Common myeloid progenitor, CD34-positive (primary cell): ENCODE results near the gene UCP1. TPM values are rescaled to one million over a fixed set of nuclear protein-coding genes. Genes with fewer than 3 reads are reported as not detected.

Experiments
- CTCF ChIA-PET: fragments of 350-600 bp; sonication (Branson Sonifier 250); formaldehyde crosslinking; loops from one replicate; lab custom pipeline; 2021; ENCODE audit warnings: antibody characterized with exemption; lab: Charles Lee
- POLR2A ChIA-PET: fragments of 350-600 bp; sonication (Branson Sonifier 250); formaldehyde crosslinking; loops from one replicate; lab custom pipeline; 2021; ENCODE audit warnings: antibody characterized with exemption; lab: Charles Lee
- DNase-seq, 3 donors: peaks; one replicate each; pipeline versions ENCODE4 v3.0.0 to v3.0.0-alpha.2; 2013
- H3K27ac ChIP-seq, 2 experiments: 1 replicate in 1 of 2; 2 replicates in 1 of 2; pipeline ENCODE4 v1.7.0; 2013; ENCODE audit warnings: inconsistent platforms in 2 of 2, low read length in 2 of 2, mild to moderate bottlenecking in 2 of 2, low read depth in 1 of 2, moderate library complexity in 1 of 2; ENCODE audit not compliant: severe bottlenecking in 2 of 2, insufficient read depth in 1 of 2, poor library complexity in 1 of 2
- H3K27me3 ChIP-seq, 5 experiments: replicated peaks in 2 of 5; 1 replicate in 3 of 5; 2 replicates in 2 of 5; pipeline versions ENCODE4 v1.6.1 to v1.7.0; 2013; ENCODE audit warnings: low read length in 4 of 5, mild to moderate bottlenecking in 2 of 5, moderate library complexity in 2 of 5, inconsistent platforms in 1 of 5; ENCODE audit not compliant: insufficient read depth in 5 of 5, control insufficient read depth in 4 of 5
- H3K36me3 ChIP-seq, 4 experiments: 1 replicate in 2 of 4; 2 replicates in 2 of 4; pipeline versions ENCODE4 v1.6.1 to v1.7.0; 2013; ENCODE audit warnings: low read length in 3 of 4, control low read depth in 1 of 4, mild to moderate bottlenecking in 1 of 4; ENCODE audit not compliant: control insufficient read depth in 4 of 4, insufficient read depth in 4 of 4
- H3K4me1 ChIP-seq, 4 experiments: 1 replicate in 3 of 4; 2 replicates in 1 of 4; pipeline versions ENCODE4 v1.6.1 to v1.7.1; 2013; ENCODE audit warnings: low read length in 3 of 4, mild to moderate bottlenecking in 3 of 4, control low read depth in 1 of 4, inconsistent platforms in 1 of 4, moderate library complexity in 1 of 4; ENCODE audit not compliant: control insufficient read depth in 4 of 4, insufficient read depth in 4 of 4; ENCODE audit errors: control extremely low read depth in 1 of 4
- H3K4me3 ChIP-seq, 7 experiments: 1 replicate in 4 of 7; 2 replicates in 3 of 7; pipeline versions ENCODE4 v1.5.1 to v1.7.0; 2013; ENCODE audit warnings: mild to moderate bottlenecking in 7 of 7, low read length in 6 of 7, moderate library complexity in 6 of 7, inconsistent platforms in 2 of 7, low read depth in 2 of 7, control low read depth in 1 of 7; ENCODE audit not compliant: insufficient read depth in 4 of 7, control insufficient read depth in 1 of 7; ENCODE audit errors: extremely low read depth in 1 of 7
- H3K9me3 ChIP-seq, 5 experiments: 1 replicate in 4 of 5; 2 replicates in 1 of 5; pipeline versions ENCODE4 v1.6.1 to v1.7.1; 2013; ENCODE audit warnings: low read length in 4 of 5, mild to moderate bottlenecking in 2 of 5, inconsistent platforms in 1 of 5, low read depth in 1 of 5, moderate library complexity in 1 of 5; ENCODE audit not compliant: control insufficient read depth in 4 of 5, insufficient read depth in 2 of 5; ENCODE audit errors: control extremely low read depth in 1 of 5
- WGBS: methylation state at CpG from one replicate; pipeline ENCODE4 v1.1.5; 2013; ENCODE audit not compliant: insufficient coverage; 5-methylcytosine and 5-hydroxymethylcytosine counted together
- polyA plus RNA-seq: library from polyadenylated mRNA; unstranded; fragments of 120-200 nt; gene quantifications from one replicate; pipeline ENCODE4 v1.2.1, GENCODE V29; 2013

UCP1 gene
- polyA plus RNA-seq, result not detected

GRCh38 chr4:140568507-140569306, at the start of gene UCP1:
Gene UCP1, minus strand, starts transcription at chr4:140568961. Its CDS starts 232 bp downstream, at chr4:140568729.
- CTCF ChIA-PET, result interaction anchor here (0.7 to 1.1 kb wide), 2 partner anchors 40 to 210 kb away, joined by 3 read pairs; no protein-coding TSS in a partner anchor
- no peaks in the 10 kb centered on the region for H3K36me3 ChIP-seq
- H3K9me3 ChIP-seq, result peaks cover 2 to 16% (median 7%) of the 10 kb centered on the region in 5 experiments
- POLR2A ChIA-PET, result interaction anchor here (1.0 kb wide), 1 partner anchor 19 kb away, joined by 3 read pairs; no protein-coding TSS in a partner anchor
- H3K4me3 ChIP-seq, result peak within 1 kb of the TSS in 6 of 7 experiments; percentile 43 to 78 (median 62)
- DNase-seq, result peak; percentile 4 to 51 (median 41)
- H3K27ac ChIP-seq, result no peak within 1 kb of the TSS
- peaks cover 16 to 80% (median 44%) of the 10 kb centered on the region in 5 experiments for H3K27me3 ChIP-seq
- peaks cover 10 to 25% (median 20%) of the 10 kb centered on the region in 4 experiments for H3K4me1 ChIP-seq
- 1% methylated on average over 49 of the region's 69 CpGs for WGBS

- H3K27ac ChIP-seq, result no peak overlapping the region
- DNase-seq, result peak; percentile 14 to 67 (median 53)
- POLR2A ChIA-PET, result no interaction called here
- CTCF ChIA-PET, result interaction anchor here (1.0 to 4.8 kb wide), 7 partner anchors 9 to 258 kb away, joined by 3 to 22 read pairs (median 5); no protein-coding TSS in a partner anchor
- no peaks in the 10 kb centered on the region for H3K36me3 ChIP-seq
- WGBS, result 0% methylated on average over 4 of the region's 7 CpGs
- peaks cover 0 to 2% (median 0%) of the 10 kb centered on the region in 5 experiments for H3K27me3 ChIP-seq
- H3K4me1 ChIP-seq, result peaks cover 0 to 7% (median 0%) of the 10 kb centered on the region in 4 experiments
- H3K9me3 ChIP-seq, result no peaks in the 10 kb centered on the region
- no peak overlapping the region for H3K4me3 ChIP-seq
Measured at GRCh38 chr4:140617499-140618248, 48.9 kb upstream of the UCP1 start.

GRCh38 chr4:140615451-140615850, 46.7 kb upstream of the UCP1 start:
- DNase-seq, result no peak
- H3K27ac ChIP-seq, result no peak overlapping the region
- peaks cover 0 to 14% (median 4%) of the 10 kb centered on the region in 4 experiments for H3K4me1 ChIP-seq
- H3K27me3 ChIP-seq, result peaks cover 0 to 2% (median 0%) of the 10 kb centered on the region in 5 experiments
- WGBS, result 100% methylated on average over 1 of the region's 1 CpG
- POLR2A ChIA-PET, result no interaction called here
- H3K9me3 ChIP-seq, result no peaks in the 10 kb centered on the region
- H3K36me3 ChIP-seq, result no peaks in the 10 kb centered on the region
- H3K4me3 ChIP-seq, result no peak overlapping the region
- CTCF ChIA-PET, result interaction anchor here (1.0 to 1.5 kb wide), 2 partner anchors 16 to 256 kb away, joined by 4 read pairs; no protein-coding TSS in a partner anchor

GRCh38 chr4:140612357-140612756, 43.6 kb upstream of the UCP1 start:
- Histone ChIP-seq H3K27ac (no peak overlapping the region), H3K4me1 (peaks cover 0 to 8% (median 4%) of the 10 kb centered on the region in 4 experiments), H3K27me3 (no peaks in the 10 kb centered on the region), H3K9me3 (no peaks in the 10 kb centered on the region), H3K36me3 (no peaks in the 10 kb centered on the region), H3K4me3 (no peak overlapping the region)
- ChIA-PET CTCF (no interaction called here), POLR2A (no interaction called here)
- DNase-seq, result peak in 2 of 3 donors; percentile 26 to 29
- no CpG with 5 or more reads among the region's 1 CpG for WGBS

- Histone ChIP-seq H3K27ac (no peak overlapping the region), H3K4me3 (no peak overlapping the region), H3K36me3 (no peaks in the 10 kb centered on the region), H3K4me1 (peaks cover 0 to 8% (median 3%) of the 10 kb centered on the region in 4 experiments), H3K27me3 (no peaks in the 10 kb centered on the region), H3K9me3 (no peaks in the 10 kb centered on the region)
- POLR2A ChIA-PET, result no interaction called here
- CTCF ChIA-PET, result no interaction called here
- 70% methylated on average over 2 of the region's 3 CpGs for WGBS
- DNase-seq, result peak in 1 of 3 donors; percentile 15
Measured at GRCh38 chr4:140611854-140612253, 43.1 kb upstream of the UCP1 start.

- no peak overlapping the region for H3K27ac ChIP-seq
- peaks cover 0 to 8% (median 3%) of the 10 kb centered on the region in 4 experiments for H3K4me1 ChIP-seq
- ChIA-PET CTCF (interaction anchor here (0.6 to 3.3 kb wide), 20 partner anchors 7 to 1645 kb away, joined by 3 to 38 read pairs (median 4); partner anchors contain the start of gene CLGN), POLR2A (no interaction called here)
- no peaks in the 10 kb centered on the region for H3K27me3 ChIP-seq
- peak; percentile 50 to 68 (median 61) for DNase-seq
- H3K36me3 ChIP-seq, result no peaks in the 10 kb centered on the region
- WGBS, result 93% methylated on average over 3 of the region's 6 CpGs
- H3K9me3 ChIP-seq, result no peaks in the 10 kb centered on the region
- H3K4me3 ChIP-seq, result no peak overlapping the region
Measured at GRCh38 chr4:140609548-140610425, 41.0 kb upstream of the UCP1 start.
